Measurements from ENCODE around the gene MEGF9.
A peak's percentile ranks its signal among the peaks of the same experiment; 100 is the strongest.

MEGF9 gene

DNA sequence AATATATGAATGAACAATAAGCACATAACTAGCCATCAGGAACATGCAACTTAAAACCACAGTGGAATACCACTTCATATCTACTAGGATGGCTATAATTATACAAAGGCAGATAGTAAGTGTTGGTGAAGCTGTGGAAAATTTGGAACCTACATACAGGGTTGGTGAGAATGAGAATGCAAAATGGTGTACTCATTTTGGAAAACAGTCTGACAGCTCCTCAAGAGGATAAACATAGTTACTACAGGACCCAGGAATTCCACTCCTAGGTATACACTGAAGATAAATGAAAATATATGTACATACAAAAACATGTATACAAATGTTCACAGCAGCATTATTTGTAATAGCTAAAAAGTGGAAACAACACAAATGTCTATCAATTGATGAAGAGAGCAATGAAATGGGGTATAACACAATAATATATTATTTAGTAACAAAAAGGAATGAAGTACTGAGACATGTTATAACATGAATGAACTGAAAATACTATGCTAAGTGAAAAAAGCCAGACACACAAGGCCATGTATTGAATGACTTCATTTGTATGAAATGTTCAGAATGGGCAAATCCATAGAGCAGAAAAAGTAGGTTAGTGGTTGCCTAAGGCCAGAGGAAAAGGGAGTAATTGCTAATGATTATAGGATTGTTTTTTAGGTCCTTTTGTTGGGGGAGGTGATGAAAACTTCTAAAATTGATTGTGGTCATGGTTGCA lies 103.1 kb downstream of the MEGF9 start:
- no peaks in the 10 kb centered on the region for H3K27me3 ChIP-seq (ENCODE audit: insufficient read depth, low read length)
- H3K79me2 ChIP-seq (ENCODE audit: insufficient read depth, low read length), result no peaks in the 10 kb centered on the region
- no peak overlapping the region for H3K9ac ChIP-seq (ENCODE audit: low read length)
- H3K4me3 ChIP-seq (ENCODE audit: low read depth, low read length, poor library complexity, severe bottlenecking), result no peak overlapping the region
- H3K27ac ChIP-seq (ENCODE audit: low read depth, low read length, poor library complexity, severe bottlenecking), result no peak overlapping the region
- H3K9me2 ChIP-seq (ENCODE audit: low read depth, low read length), result no peaks in the 10 kb centered on the region
- no peaks in the 10 kb centered on the region for H3F3A ChIP-seq (ENCODE audit: insufficient read depth, low read length)
- no peaks in the 10 kb centered on the region for H4K20me1 ChIP-seq (ENCODE audit: insufficient read depth, low read length)
- peaks cover 12% of the 10 kb centered on the region; the same call in 1 of the 2 replicates for H3K36me3 ChIP-seq (ENCODE audit: insufficient read depth, low read length)
- no peak for TF ChIP-seq EZH2 (IDR thresholded peaks at IDR 0.05; ENCODE audit: borderline replicate concordance, low read length)
- TF ChIP-seq, protein P1, sequence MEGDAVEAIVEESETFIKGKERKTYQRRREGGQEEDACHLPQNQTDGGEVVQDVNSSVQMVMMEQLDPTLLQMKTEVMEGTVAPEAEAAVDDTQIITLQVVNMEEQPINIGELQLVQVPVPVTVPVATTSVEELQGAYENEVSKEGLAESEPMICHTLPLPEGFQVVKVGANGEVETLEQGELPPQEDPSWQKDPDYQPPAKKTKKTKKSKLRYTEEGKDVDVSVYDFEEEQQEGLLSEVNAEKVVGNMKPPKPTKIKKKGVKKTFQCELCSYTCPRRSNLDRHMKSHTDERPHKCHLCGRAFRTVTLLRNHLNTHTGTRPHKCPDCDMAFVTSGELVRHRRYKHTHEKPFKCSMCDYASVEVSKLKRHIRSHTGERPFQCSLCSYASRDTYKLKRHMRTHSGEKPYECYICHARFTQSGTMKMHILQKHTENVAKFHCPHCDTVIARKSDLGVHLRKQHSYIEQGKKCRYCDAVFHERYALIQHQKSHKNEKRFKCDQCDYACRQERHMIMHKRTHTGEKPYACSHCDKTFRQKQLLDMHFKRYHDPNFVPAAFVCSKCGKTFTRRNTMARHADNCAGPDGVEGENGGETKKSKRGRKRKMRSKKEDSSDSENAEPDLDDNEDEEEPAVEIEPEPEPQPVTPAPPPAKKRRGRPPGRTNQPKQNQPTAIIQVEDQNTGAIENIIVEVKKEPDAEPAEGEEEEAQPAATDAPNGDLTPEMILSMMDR (IDR thresholded peaks at IDR 0.05; ENCODE audit: low read length), result peak; percentile 24; the same call in 1 of the 2 replicates
- no peaks in the 10 kb centered on the region for H3K9me3 ChIP-seq (ENCODE audit: low read length)
- H3K4me2 ChIP-seq (ENCODE audit: low read length), result no peak overlapping the region
- H3K4me1 ChIP-seq (ENCODE audit: insufficient read depth, low read length, severe bottlenecking), result no peaks in the 10 kb centered on the region
- no peak overlapping the region for H2AFZ ChIP-seq (ENCODE audit: low read length)

DNA sequence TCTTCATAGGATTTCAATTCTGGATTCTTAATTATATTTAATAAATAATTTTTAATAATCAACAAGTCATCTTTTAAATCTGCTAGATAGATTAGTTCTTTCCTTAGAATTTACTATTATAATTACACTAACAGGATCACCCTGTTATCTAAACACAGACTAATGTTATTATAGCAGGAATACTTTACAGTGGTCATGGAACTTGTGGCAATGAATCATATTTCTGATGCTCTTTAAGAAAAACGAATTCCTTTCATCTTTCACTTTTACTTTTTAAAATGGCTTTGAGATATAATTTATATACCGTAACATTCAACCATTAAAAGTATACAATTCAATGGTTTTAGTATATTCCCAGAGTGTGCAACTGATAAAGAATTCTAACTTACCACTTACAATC lies 104.6 kb downstream of the MEGF9 start:
- no peak overlapping the region for H3K9ac ChIP-seq (ENCODE audit: low read length)
- H3K79me2 ChIP-seq (ENCODE audit: insufficient read depth, low read length), result no peaks in the 10 kb centered on the region
- no peak overlapping the region for H2AFZ ChIP-seq (ENCODE audit: low read length)
- no peaks in the 10 kb centered on the region for H3K9me3 ChIP-seq (ENCODE audit: low read length)
- no peak overlapping the region for H3K4me3 ChIP-seq (ENCODE audit: low read depth, low read length, poor library complexity, severe bottlenecking)
- TF ChIP-seq EZH2 (IDR thresholded peaks at IDR 0.05; ENCODE audit: borderline replicate concordance, low read length), result no peak
- TF ChIP-seq, protein P1 (IDR thresholded peaks at IDR 0.05; ENCODE audit: low read length), result no peak
- peaks cover 21% of the 10 kb centered on the region for H3K36me3 ChIP-seq (ENCODE audit: insufficient read depth, low read length)
- no peaks in the 10 kb centered on the region for H3K9me2 ChIP-seq (ENCODE audit: low read depth, low read length)
- H3K4me2 ChIP-seq (ENCODE audit: low read length), result no peak overlapping the region
- H3K27ac ChIP-seq (ENCODE audit: low read depth, low read length, poor library complexity, severe bottlenecking), result no peak overlapping the region
- H3F3A ChIP-seq (ENCODE audit: insufficient read depth, low read length), result no peaks in the 10 kb centered on the region
- no peaks in the 10 kb centered on the region for H4K20me1 ChIP-seq (ENCODE audit: insufficient read depth, low read length)
- no peaks in the 10 kb centered on the region for H3K4me1 ChIP-seq (ENCODE audit: insufficient read depth, low read length, severe bottlenecking)
- no peaks in the 10 kb centered on the region for H3K27me3 ChIP-seq (ENCODE audit: insufficient read depth, low read length)

DNA sequence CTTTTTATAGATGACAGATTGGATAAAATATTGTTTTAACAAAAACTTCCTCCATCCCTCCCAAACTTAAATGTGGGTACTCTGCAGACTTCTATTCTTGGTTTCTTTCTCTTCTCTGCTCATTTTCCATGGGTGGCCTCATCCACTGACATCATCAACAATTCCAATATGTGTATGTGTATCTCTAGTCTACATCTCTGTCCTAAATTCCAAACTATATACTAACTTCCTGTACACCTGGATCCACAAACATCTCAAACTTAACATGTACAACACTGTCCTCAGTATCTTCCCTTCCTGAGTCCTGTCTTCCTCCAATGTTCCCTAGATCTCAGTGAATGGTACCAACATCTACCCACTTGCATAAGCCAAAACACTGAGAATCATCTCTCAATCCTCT lies 105.8 kb downstream of the MEGF9 start:
- Histone ChIP-seq H3K9me2 (ENCODE audit: low read depth, low read length) (no peaks in the 10 kb centered on the region), H3K36me3 (ENCODE audit: insufficient read depth, low read length) (peaks cover 22% of the 10 kb centered on the region), H3K4me2 (ENCODE audit: low read length) (no peak overlapping the region), H2AFZ (ENCODE audit: low read length) (no peak overlapping the region), H3K27me3 (ENCODE audit: insufficient read depth, low read length) (no peaks in the 10 kb centered on the region), H3K79me2 (ENCODE audit: insufficient read depth, low read length) (no peaks in the 10 kb centered on the region), H3K9me3 (ENCODE audit: low read length) (no peaks in the 10 kb centered on the region), H3K4me1 (ENCODE audit: insufficient read depth, low read length, severe bottlenecking) (no peaks in the 10 kb centered on the region), H3F3A (ENCODE audit: insufficient read depth, low read length) (no peaks in the 10 kb centered on the region), H3K27ac (ENCODE audit: low read depth, low read length, poor library complexity, severe bottlenecking) (no peak overlapping the region), H4K20me1 (ENCODE audit: insufficient read depth, low read length) (no peaks in the 10 kb centered on the region), H3K9ac (ENCODE audit: low read length) (no peak overlapping the region), H3K4me3 (ENCODE audit: low read depth, low read length, poor library complexity, severe bottlenecking) (no peak overlapping the region)
- TF ChIP-seq, protein P1 (IDR thresholded peaks at IDR 0.05; ENCODE audit: low read length), result no peak
- TF ChIP-seq EZH2 (IDR thresholded peaks at IDR 0.05; ENCODE audit: borderline replicate concordance, low read length), result no peak

All from OCI-LY1 (cell line).